ENCODE data around the gene C1orf185.
"Not testable (repeated sequence)": the region's sequence is repeated elsewhere in the genome, so short reads cannot be mapped to it uniquely, and the experiment has no call there.

C1orf185 gene

GRCh38 chr1:51137696-51138095 is 35.7 kb downstream of the C1orf185 start:
- not testable (repeated sequence) for DNase-seq (ENCODE audit: low read depth in 2 of 2)

GRCh38 chr1:51139474-51139873 is 37.4 kb downstream of the C1orf185 start:
- DNase-seq (ENCODE audit: low read depth in 2 of 2) = no peak

GRCh38 chr1:51147394-51147793 is 45.4 kb downstream of the C1orf185 start:
- no peak for DNase-seq (ENCODE audit: low read depth in 2 of 2)

- DNase-seq (ENCODE audit: low read depth in 2 of 2) = no peak
These were observed 52.7 kb downstream of the C1orf185 start for GRCh38 chr1:51154776-51155175.

GRCh38 chr1:51156752-51157151 is 54.7 kb downstream of the C1orf185 start:
- DNase-seq (ENCODE audit: low read depth in 2 of 2) = no peak

- no peak for DNase-seq (ENCODE audit: low read depth in 2 of 2)
These were observed 55.4 kb downstream of the C1orf185 start for GRCh38 chr1:51157395-51157794.

GRCh38 chr1:51158263-51158662 is 56.2 kb downstream of the C1orf185 start:
- no peak for DNase-seq (ENCODE audit: low read depth in 2 of 2)

GRCh38 chr1:51162560-51162959 is 60.5 kb downstream of the C1orf185 start:
- DNase-seq (ENCODE audit: low read depth in 2 of 2) = not testable (repeated sequence)

GRCh38 chr1:51165540-51165939 is 63.5 kb downstream of the C1orf185 start:
- DNase-seq (ENCODE audit: low read depth in 2 of 2) = no peak

GRCh38 chr1:51168266-51168845 is 66.3 kb downstream of the C1orf185 start:
- DNase-seq (ENCODE audit: low read depth in 2 of 2) = no peak

- no peak for DNase-seq (ENCODE audit: low read depth in 2 of 2)
These were observed 66.9 kb downstream of the C1orf185 start for GRCh38 chr1:51168936-51169335.

GRCh38 chr1:51170342-51170741 is 68.3 kb downstream of the C1orf185 start:
- no peak for DNase-seq (ENCODE audit: low read depth in 2 of 2)

GRCh38 chr1:51172811-51173210 is 70.8 kb downstream of the C1orf185 start:
- no peak for DNase-seq (ENCODE audit: low read depth in 2 of 2)

- DNase-seq (ENCODE audit: low read depth in 2 of 2) = no peak
These were observed 73.2 kb downstream of the C1orf185 start for GRCh38 chr1:51175278-51175677.

- DNase-seq (ENCODE audit: low read depth in 2 of 2) = not testable (repeated sequence)
These were observed 76.0 kb downstream of the C1orf185 start for GRCh38 chr1:51177988-51178387.

GRCh38 chr1:51188230-51188629 is 86.2 kb downstream of the C1orf185 start:
- DNase-seq (ENCODE audit: low read depth in 2 of 2) = no peak

GRCh38 chr1:51189421-51190073 is 87.5 kb downstream of the C1orf185 start:
- peak; percentile 37 to 48 for DNase-seq (ENCODE audit: low read depth in 2 of 2)

- no peak for DNase-seq (ENCODE audit: low read depth in 2 of 2)
These were observed 88.9 kb downstream of the C1orf185 start for GRCh38 chr1:51190961-51191360.

GRCh38 chr1:51192213-51192843 is 90.3 kb downstream of the C1orf185 start:
- DNase-seq (ENCODE audit: low read depth in 2 of 2) = peak; percentile 63 to 68

GRCh38 chr1:51193564-51193963 is 91.5 kb downstream of the C1orf185 start:
- no peak for DNase-seq (ENCODE audit: low read depth in 2 of 2)
